Measurements from ENCODE around the gene MAB21L3.

- TF ChIP-seq TAF1 (IDR thresholded peaks at IDR 0.05; ENCODE audit: low read depth) (no peak), REST (IDR thresholded peaks at IDR 0.05; ENCODE audit: low read depth) (no peak), EP300 (IDR thresholded peaks at IDR 0.05; ENCODE audit: borderline replicate concordance) (no peak), NFIC (IDR thresholded peaks at IDR 0.05) (no peak), MAX (IDR thresholded peaks at IDR 0.05) (no peak), CEBPB (IDR thresholded peaks at IDR 0.05) (no peak), CREB1 (IDR thresholded peaks at IDR 0.05; ENCODE audit: low read depth) (no peak), YY1 (IDR thresholded peaks at IDR 0.05; ENCODE audit: low read depth) (no peak), EGR1 (IDR thresholded peaks at IDR 0.05) (no peak), RAD21 (IDR thresholded peaks at IDR 0.05; ENCODE audit: low read depth) (no peak), USF1 (IDR thresholded peaks at IDR 0.05) (no peak), TEAD4 (IDR thresholded peaks at IDR 0.05) (no peak)
Observed at GRCh38 chr1:116105996-116106395, 5.2 kb upstream of the MAB21L3 start.

All from Ishikawa (cell line).